CD4-positive, alpha-beta T cell treated with Interleukin-15 for 4 hours (primary cell): Measurements from ENCODE around the gene QSOX2.

Source experiments
- DNase-seq: peaks from one replicate; pipeline ENCODE4 v3.0.0-alpha.2; 2020; ENCODE audit warnings: low spot score

QSOX2 gene

DNA sequence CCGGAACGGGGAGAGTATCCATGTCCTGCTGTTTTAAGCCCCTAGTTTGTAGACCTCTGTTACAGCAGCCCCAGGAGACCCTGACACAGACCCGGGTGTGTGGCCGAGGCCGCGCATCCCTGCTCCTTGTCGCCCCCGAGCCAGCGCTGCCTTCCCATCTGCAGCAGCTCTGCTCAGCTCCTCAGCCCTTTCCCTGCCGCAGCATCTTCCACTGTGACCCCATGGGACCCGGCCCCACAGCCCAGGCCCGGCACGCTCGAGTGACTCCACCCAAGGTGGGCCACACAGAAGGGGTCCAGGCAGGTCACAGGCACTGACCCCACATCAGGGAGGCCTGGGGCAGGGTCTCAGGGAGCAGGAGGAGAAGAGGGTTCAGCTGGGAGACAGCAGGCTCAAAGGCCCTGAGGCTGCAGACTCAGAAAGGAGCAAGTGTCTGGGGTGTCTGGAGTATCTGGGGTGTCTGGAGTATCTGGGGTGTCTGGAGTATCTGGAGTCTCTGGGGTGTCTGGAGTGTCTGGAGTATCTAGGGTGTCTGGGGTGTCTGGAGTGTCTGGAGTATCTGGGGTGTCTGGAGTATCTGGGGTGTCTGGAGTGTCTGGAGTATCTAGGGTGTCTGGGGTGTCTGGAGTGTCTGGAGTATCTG lies 71.8 kb downstream of the QSOX2 start:
- no peak for DNase-seq

DNA sequence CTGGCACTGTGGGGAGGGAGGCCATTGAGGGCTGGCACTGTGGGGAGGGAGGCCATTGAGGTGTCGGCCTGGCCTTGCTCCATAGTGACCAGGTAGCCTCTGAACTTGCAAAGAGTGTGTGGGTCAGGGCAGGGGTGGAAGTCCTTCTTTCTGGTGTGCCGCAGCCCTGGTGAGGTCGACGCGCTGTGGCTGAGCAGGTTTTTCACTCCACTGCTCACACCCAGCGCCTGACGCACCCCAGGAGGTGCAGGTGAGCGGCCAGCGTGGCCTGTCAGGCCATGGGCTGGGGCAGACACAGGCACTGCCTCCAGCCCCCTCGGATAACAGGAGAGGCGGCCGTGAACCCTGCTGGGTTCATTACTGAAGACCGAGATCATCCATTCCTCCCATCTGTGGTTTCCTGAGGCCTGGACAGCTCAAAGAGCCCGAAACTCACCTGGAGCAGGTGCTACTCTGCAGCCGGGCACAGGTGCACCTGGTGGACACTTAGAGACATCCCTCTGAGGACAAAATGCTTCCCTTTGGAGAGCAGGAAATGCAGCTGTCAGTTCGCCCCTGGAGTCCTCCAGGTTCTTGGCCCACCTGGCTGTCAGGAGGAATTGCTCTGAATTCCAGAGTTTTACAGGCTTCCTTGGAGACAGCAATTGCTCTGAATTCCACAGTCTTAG lies 73.1 kb downstream of the QSOX2 start:
- DNase-seq, result no peak

DNA sequence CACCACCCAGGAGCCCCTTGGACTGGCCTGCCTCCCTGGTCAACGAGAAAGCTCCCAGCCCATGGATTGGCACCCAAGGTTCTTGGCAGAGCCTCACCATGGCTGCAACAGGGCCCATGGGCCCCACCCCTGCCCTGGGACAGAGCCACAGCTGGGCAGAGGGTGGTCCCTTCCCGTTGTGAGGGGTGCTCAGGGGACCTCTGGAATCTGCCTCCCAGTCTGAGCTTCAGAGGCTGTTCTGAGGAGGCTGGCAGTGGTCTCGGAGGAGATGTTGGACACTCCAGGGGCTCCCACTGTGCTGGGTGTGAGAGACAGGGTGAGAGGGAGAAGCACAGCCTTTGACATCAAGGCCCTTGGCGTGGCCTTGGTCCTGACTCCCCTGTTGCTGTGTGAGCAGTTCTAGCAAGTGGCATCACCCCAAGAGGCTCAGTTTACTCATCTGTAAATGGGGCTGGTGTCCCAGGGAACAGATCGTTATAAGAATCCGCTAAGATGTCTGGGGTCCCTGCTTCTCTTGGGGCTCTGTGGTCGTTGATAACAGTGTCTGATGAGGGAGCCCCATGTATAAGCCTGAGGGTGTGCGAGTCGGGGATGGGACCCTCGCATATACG lies 73.7 kb downstream of the QSOX2 start:
- no peak for DNase-seq

DNA sequence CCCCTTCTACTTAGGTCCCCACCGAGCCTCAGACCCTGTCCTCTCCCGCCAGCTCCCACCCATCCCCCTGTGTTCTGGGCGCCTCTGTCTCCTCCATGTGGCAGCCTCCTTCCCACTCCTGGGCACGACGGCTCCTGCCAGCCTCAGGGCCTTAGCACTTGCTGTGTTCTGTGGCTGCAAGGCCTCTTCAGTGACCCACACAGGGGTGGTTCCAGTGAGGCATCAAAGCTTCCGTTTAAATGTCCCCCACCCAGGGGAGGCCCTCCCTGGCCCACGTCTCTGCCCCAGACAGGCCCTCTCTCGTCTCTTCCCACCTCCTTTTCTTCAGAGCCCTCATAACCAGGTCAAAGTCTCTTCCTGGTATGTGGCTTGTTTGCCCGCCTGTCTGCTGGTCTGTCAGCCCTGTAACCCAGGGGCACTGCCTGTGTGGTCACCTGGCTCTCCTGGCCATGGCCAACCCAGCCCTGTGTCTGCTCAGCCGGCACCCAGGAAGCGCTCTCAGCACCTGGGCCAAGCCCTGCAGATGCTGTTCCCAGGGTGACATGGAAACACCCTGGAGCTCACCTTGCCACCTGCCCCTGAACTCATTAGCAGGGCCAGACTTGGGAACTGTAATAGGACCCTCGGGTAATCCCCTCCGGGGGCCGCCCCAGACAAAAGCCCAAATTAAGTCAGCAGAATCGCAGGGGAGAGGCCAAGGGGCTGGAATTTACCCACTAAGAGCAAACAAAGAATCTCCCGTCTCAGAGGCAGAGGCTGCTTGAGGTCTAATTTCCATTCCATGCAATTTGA lies 74.4 kb downstream of the QSOX2 start:
- no peak for DNase-seq

DNA sequence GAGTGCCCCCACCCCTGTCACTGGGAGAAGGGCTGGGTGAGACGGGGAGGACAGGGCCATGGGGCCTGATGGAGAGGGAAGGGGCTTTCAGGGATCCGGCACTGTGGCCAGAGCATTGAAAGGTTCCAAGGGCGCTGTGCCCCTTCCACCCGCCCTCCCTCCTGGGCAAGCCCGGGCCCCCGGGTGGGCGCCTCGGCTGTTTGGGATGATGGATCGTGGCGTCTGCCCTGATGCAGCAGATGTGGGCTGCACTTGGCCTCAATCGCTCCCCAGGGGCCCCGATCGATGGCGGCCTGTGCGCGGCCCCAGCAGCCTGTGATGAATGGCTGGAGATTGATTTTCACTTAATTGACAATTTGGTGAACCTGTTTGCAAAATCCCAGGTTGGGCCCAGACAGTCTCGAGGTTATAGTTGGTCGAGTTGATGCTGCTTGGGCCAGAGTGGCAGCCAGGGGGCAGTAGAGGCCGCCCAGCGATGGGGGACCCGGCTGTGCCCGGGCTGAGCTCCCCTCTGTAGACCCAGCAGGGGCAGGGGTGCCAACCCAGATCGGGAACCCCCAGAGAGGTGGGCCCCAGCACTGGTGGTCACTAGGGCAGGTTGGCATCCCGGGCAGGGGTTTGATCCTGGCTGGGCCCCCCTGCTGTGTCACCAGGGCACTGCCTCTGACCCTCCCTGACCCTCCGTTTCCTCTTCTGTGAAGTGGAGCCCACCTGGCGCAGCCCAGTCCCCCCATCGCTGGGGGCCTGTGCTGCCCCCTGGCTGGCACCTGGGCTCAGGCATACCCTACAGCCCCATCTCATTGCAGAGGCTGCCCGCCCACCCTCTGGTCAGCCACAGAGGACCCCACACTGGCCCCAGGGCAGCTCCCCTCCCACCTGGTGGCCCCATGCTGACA lies 75.4 kb downstream of the QSOX2 start:
- peak; percentile 31 for DNase-seq

DNA sequence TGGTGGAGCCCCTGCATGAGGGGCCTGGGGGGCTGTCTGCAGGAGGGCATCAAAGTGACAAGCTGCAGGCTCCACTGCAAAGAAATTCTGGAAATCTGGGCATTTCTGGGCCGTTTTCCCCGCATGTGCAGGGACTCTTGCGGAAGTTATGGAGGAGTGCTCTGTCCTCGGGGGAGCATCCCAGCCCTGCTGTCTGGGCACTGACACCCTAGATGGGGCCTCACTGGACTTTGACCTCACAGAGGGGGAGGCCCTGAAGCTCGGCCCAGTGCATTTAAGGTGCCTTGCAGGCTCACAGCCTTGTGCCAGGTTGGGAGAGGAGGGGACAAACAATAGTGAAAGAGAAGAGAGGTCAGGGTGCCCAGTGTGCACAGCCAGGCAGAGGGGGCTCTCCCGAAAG lies 76.1 kb downstream of the QSOX2 start:
- no peak for DNase-seq

DNA sequence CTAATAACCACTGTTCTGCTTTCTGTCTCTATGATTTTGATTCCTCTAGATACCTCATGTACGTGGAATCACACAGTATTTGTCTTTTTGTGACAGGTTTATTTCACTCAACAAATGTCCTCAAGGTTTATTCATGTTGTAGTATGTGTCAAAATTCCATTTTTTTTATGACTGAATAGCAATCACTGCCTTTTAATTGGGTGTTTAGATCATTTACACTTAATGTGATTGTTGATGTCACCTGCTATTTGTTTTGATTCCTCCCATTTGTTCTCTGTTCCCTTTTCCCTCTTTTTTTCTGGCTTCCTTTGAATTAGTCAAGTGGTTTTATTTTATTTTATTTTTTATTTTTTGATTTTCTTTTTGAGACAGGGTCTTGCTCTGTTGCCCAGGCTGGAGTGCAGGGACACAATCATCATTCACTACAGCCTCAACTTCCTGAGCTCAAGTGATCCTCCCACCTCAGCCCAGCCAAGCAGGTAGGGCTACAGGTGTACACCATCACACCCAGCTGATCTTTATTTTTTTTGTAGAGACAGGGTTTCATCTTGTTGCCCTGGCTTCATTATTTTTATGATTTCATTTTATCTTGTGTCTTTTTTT lies 82.3 kb downstream of the QSOX2 start:
- DNase-seq, result no peak

DNA sequence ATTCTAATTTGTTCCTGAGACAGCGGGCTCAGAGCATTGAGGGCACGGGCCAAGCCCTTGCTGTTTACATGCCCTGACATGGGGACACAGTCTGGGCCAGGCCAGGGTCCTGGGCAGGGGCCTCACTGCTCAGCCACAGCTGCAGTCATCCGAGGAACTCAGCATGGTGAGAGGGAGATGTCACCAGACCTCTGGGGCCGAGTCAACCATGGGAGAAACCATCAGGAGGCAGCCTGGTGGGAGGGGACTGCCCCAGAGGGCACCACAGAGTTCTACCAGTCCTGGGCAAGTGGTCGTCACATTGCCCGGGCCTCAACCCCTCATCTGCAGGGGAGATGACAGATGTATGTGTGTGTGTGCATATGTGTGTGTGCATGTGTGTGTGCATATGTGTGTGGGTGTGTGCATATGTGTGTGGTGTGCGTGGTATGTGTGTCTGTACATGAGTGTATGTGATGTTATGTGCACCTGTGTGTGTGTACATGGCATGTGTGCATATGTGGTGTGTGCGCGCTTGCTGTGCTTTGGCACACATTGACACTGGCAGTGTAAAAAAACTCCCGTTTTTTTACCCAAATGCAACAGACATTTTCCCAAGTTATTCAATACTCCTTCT lies 84.5 kb downstream of the QSOX2 start:
- no peak for DNase-seq

DNA sequence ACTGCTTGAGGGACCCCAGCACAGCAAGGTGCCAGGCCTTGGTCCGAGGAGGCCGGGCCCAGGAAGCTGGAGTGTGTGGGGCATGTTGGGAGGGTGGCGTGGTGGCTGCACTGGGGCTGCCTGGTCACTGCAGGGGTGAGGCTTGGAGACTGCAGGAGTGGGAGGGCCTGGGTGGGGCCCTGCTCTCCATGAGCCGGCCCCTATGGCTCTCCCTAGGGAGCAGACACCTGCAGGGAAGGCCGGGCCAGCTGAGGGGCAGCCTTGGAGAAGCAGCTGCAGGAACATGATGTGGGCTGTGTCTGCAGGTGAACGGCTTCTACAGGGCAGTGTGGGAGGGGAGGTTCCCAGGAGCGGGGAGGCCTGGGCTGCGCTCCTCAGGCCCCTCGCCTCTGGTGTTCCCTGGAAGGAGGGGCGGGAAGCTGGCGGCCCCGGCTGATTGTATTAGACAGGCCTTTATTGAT lies 85.2 kb downstream of the QSOX2 start:
- DNase-seq, result no peak

DNA sequence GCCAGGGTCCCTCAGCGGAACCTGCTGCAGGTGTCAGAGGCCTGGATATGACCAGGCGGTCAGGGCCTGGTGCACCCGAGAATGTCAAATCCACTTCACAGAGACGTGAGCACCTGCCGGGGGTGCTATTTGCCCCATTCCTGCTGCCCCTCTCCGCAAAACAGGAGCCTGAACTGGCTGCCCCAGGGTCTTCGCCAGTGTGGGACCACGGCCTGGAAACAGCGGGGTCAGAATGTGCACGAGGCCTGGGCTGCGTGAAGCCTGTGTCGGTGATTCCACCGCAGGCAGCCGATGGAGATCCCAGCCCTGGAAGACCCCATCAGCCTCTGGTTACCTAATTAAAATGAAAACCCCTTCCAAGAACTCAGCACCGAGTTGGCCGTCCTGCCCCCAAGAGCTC lies 85.8 kb downstream of the QSOX2 start:
- DNase-seq, result no peak

DNA sequence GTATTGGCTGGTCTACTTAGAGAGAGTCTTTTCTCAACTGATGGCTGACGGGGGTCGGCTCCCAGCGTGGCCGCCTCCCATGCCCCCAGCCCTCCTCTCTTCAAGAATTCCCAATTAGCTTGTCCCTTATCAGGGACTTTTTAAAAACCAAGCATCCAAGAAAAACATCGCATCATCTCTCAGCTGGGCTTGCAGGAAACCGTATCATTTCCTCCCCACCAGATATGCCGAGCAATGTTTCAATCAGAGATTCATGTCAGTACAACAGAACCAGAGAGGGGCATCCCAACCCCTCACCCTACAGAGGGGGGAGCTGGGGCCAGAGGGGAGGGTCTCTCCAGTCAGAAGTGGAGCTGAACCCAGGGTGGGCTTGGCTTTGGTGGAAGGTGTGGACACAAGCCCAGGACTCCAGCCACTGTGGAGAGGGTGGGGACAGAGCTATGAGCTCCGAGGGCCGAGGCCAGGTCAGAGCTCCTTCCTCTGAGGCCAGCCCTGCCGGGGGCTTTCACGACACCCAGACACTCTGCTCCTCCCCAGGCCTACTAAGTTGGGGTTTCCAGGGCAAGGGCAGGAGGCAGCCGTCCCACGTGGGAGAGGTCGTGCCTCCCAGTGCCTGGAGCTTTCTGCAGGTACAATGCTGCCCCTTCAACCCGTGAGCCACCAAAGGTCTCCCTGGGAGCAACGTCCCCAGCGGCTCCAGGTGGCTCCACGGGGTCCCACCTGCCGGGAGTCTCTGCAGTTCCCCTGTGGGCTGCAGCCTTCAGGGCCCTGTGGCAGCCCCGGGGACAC lies 87.9 kb downstream of the QSOX2 start:
- no peak for DNase-seq
